ENCODE results near the gene TIMM17A.

DNA sequence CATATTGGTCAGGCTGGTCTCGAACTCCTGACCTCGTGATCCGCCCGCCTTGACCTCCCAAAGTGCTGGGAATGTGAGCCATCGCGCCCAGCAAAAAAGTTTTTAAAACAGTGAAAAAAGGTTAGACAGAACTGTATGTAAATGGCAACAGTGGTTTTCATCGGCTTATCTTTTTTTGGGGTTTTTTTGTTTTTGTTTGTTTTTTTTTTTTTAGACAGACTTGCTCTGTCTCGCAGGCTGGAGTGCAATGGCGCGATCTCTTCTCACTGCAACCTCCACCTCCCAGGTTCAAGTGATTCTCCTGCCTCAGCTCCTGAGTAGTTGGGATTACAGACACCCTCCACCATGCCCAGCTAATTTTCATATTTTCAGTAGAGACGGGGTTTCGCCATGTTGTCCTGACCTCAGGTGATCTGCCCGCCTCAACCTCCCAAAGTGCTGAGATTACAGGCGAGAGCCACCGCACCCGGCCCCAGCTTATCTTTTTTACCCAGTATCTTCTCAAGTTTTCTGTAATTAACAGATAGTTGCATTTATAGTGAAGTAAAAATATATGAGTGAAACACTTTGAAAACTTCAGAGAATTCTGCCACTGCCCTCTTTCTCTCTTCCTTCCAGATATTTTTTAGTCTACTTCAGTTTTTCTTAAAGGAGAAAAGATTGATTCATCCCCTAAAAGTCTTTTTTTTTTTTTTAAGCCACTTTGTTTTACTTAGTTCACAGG, 13.1 kb downstream of the TIMM17A start:
- TF ChIP-seq CTCF (IDR thresholded peaks at IDR 0.05), result no peak
- no peak for TF ChIP-seq POLR2A (IDR thresholded peaks at IDR 0.05)
- no peak for TF ChIP-seq POLR2AphosphoS5 (IDR thresholded peaks at IDR 0.05)
- TF ChIP-seq EP300 (IDR thresholded peaks at IDR 0.05), result no peak
